ENCODE results near the gene INPP5A.

INPP5A gene

GRCh38 chr10:132631338-132631735 lies 93.8 kb downstream of the INPP5A start:
- DNase-seq (ENCODE audit: low read depth): no peak

GRCh38 chr10:132632091-132632561 lies 94.5 kb downstream of the INPP5A start:
- DNase-seq (ENCODE audit: low read depth): no peak

- no peak for DNase-seq (ENCODE audit: low read depth)
These were observed 95.5 kb downstream of the INPP5A start for GRCh38 chr10:132632851-132633684.

GRCh38 chr10:132634241-132634946 lies 96.8 kb downstream of the INPP5A start:
- no peak for DNase-seq (ENCODE audit: low read depth)

- DNase-seq (ENCODE audit: low read depth): no peak
These were observed 97.3 kb downstream of the INPP5A start for GRCh38 chr10:132634947-132635271.

- DNase-seq (ENCODE audit: low read depth): no peak
These were observed 98.8 kb downstream of the INPP5A start for GRCh38 chr10:132636358-132636757.

GRCh38 chr10:132637477-132638129 lies 100.0 kb downstream of the INPP5A start:
- DNase-seq (ENCODE audit: low read depth): no peak

- no peak for DNase-seq (ENCODE audit: low read depth)
These were observed 100.5 kb downstream of the INPP5A start for GRCh38 chr10:132638130-132638515.

GRCh38 chr10:132639470-132639869 lies 101.9 kb downstream of the INPP5A start:
- no peak for DNase-seq (ENCODE audit: low read depth)

GRCh38 chr10:132640326-132641125 lies 102.9 kb downstream of the INPP5A start:
- no peak for DNase-seq (ENCODE audit: low read depth)

- DNase-seq (ENCODE audit: low read depth): no peak
These were observed 103.8 kb downstream of the INPP5A start for GRCh38 chr10:132641401-132641800.

GRCh38 chr10:132641966-132642731 lies 104.6 kb downstream of the INPP5A start:
- DNase-seq (ENCODE audit: low read depth): no peak

GRCh38 chr10:132642732-132643008 lies 105.1 kb downstream of the INPP5A start:
- no peak for DNase-seq (ENCODE audit: low read depth)

GRCh38 chr10:132643709-132644526 lies 106.3 kb downstream of the INPP5A start:
- no peak for DNase-seq (ENCODE audit: low read depth)

- no peak for DNase-seq (ENCODE audit: low read depth)
These were observed 107.1 kb downstream of the INPP5A start for GRCh38 chr10:132644527-132645246.

- DNase-seq (ENCODE audit: low read depth): no peak
These were observed 107.6 kb downstream of the INPP5A start for GRCh38 chr10:132645247-132645530.

GRCh38 chr10:132645630-132646442 lies 108.2 kb downstream of the INPP5A start:
- no peak for DNase-seq (ENCODE audit: low read depth)

- DNase-seq (ENCODE audit: low read depth): no peak
These were observed 109.0 kb downstream of the INPP5A start for GRCh38 chr10:132646443-132647097.

GRCh38 chr10:132647424-132647823 lies 109.8 kb downstream of the INPP5A start:
- DNase-seq (ENCODE audit: low read depth): no peak

Data from stimulated activated CD8-positive, alpha-beta memory T cell treated with anti-CD3 and anti-CD28 coated beads, Interleukin-15, amount 100 ng/mL, for 24 hours (primary cell).